Measurements from ENCODE around the gene ATG4B. TPM values are rescaled to one million over a fixed set of nuclear protein-coding genes. Genes with fewer than 3 reads are reported as not detected.
A peak's percentile ranks its signal among the peaks of the same experiment; 100 is the strongest.

The ATG4B gene
- total RNA-seq, 1 donor from 2014 or later = 112 TPM

DNA sequence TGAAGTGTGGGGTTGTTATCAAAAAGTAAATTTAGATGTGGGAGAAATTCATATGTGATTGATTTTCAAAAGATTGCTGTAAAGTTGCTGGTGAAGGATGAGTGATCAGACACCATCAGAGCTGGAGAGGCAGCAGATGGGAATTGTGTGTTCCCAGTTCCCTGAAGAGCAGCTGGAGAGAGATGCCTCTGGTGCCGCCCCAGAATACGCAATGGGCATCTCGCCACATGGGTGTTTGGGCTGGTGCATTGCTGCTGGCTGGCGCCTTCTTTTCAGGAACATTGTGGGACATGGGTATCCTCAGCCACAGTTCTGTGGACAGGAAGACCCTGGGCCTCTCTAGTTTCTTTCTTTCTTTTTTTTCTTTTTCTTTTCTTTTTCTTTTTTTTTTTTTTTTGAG, 11.9 kb downstream of the ATG4B start:
- Mint-ChIP-seq H3K27ac (ENCODE audit: unreplicated experiment) (peak overlapping the region; percentile 86), H3K4me3 (no peak overlapping the region), H3K36me3 (ENCODE audit: low read depth) (peaks cover 6% of the 10 kb centered on the region), H3K9me3 (no peaks in the 10 kb centered on the region), H3K4me1 (no peaks in the 10 kb centered on the region), H3K27me3 (ENCODE audit: low read depth) (no peaks in the 10 kb centered on the region)
- DNase-seq (ENCODE audit: low read depth, low spot score) = no peak
- TF ChIP-seq, protein P1, sequence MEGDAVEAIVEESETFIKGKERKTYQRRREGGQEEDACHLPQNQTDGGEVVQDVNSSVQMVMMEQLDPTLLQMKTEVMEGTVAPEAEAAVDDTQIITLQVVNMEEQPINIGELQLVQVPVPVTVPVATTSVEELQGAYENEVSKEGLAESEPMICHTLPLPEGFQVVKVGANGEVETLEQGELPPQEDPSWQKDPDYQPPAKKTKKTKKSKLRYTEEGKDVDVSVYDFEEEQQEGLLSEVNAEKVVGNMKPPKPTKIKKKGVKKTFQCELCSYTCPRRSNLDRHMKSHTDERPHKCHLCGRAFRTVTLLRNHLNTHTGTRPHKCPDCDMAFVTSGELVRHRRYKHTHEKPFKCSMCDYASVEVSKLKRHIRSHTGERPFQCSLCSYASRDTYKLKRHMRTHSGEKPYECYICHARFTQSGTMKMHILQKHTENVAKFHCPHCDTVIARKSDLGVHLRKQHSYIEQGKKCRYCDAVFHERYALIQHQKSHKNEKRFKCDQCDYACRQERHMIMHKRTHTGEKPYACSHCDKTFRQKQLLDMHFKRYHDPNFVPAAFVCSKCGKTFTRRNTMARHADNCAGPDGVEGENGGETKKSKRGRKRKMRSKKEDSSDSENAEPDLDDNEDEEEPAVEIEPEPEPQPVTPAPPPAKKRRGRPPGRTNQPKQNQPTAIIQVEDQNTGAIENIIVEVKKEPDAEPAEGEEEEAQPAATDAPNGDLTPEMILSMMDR (conservative IDR thresholded peaks at IDR 0.05) = no peak

- no peaks in the 10 kb centered on the region for H3K9me3 Mint-ChIP-seq
- TF ChIP-seq, protein P1 (conservative IDR thresholded peaks at IDR 0.05) = no peak
- no peaks in the 10 kb centered on the region for H3K27me3 Mint-ChIP-seq (ENCODE audit: low read depth)
- H3K4me1 Mint-ChIP-seq = no peaks in the 10 kb centered on the region
- no peak overlapping the region for H3K4me3 Mint-ChIP-seq
- DNase-seq (ENCODE audit: low read depth, low spot score) = no peak
- no peak overlapping the region for H3K27ac Mint-ChIP-seq (ENCODE audit: unreplicated experiment)
- peaks cover 6% of the 10 kb centered on the region for H3K36me3 Mint-ChIP-seq (ENCODE audit: low read depth)
Observed at GRCh38 chr2:241649927-241650326, 12.4 kb downstream of the ATG4B start.

GRCh38 chr2:241652142-241652541, 14.6 kb downstream of the ATG4B start:
- Mint-ChIP-seq H3K27me3 (ENCODE audit: low read depth) (no peaks in the 10 kb centered on the region), H3K36me3 (ENCODE audit: low read depth) (peaks cover 6% of the 10 kb centered on the region), H3K27ac (ENCODE audit: unreplicated experiment) (no peak overlapping the region), H3K4me3 (no peak overlapping the region), H3K4me1 (no peaks in the 10 kb centered on the region), H3K9me3 (no peaks in the 10 kb centered on the region)
- DNase-seq (ENCODE audit: low read depth, low spot score) = no peak
- TF ChIP-seq, protein P1 (conservative IDR thresholded peaks at IDR 0.05) = no peak

- TF ChIP-seq, protein P1 (conservative IDR thresholded peaks at IDR 0.05) = no peak
- Mint-ChIP-seq H3K9me3 (no peaks in the 10 kb centered on the region), H3K4me1 (no peaks in the 10 kb centered on the region), H3K4me3 (no peak overlapping the region), H3K27ac (ENCODE audit: unreplicated experiment) (no peak overlapping the region), H3K36me3 (ENCODE audit: low read depth) (peaks cover 6% of the 10 kb centered on the region), H3K27me3 (ENCODE audit: low read depth) (no peaks in the 10 kb centered on the region)
- no peak for DNase-seq (ENCODE audit: low read depth, low spot score)
Observed at GRCh38 chr2:241652722-241653121, 15.2 kb downstream of the ATG4B start.

GRCh38 chr2:241653210-241653750, 15.8 kb downstream of the ATG4B start:
- Mint-ChIP-seq H3K27me3 (ENCODE audit: low read depth) (no peaks in the 10 kb centered on the region), H3K4me1 (no peaks in the 10 kb centered on the region), H3K4me3 (no peak overlapping the region), H3K27ac (ENCODE audit: unreplicated experiment) (no peak overlapping the region), H3K9me3 (no peaks in the 10 kb centered on the region), H3K36me3 (ENCODE audit: low read depth) (peaks cover 6% of the 10 kb centered on the region)
- DNase-seq (ENCODE audit: low read depth, low spot score) = no peak
- TF ChIP-seq, protein P1 (conservative IDR thresholded peaks at IDR 0.05) = no peak

Data from neural crest cell (in vitro differentiated cells).